GM19372 (cell line): ENCODE measurements around the gene KLHL36.
"Not testable (repeated sequence)": the region's sequence is repeated elsewhere in the genome, so short reads cannot be mapped to it uniquely, and the experiment has no call there.

Source experiments
- ATAC-seq: cut with Tn5 transposase; IDR thresholded peaks from one replicate; pipeline ENCODE4 v1.9.1; 2021; ENCODE audit warnings: mild to moderate bottlenecking, low read depth, moderate library complexity; ENCODE audit not compliant: unreplicated experiment

Gene KLHL36

GRCh38 chr16:84689111-84689510, 40.8 kb downstream of the KLHL36 start:
- ATAC-seq: no peak

GRCh38 chr16:84690088-84690819, 41.9 kb downstream of the KLHL36 start:
- ATAC-seq: no peak

GRCh38 chr16:84692451-84693214, 44.3 kb downstream of the KLHL36 start:
- no peak for ATAC-seq

GRCh38 chr16:84693869-84694268, 45.6 kb downstream of the KLHL36 start:
- ATAC-seq: not testable (repeated sequence)

GRCh38 chr16:84694980-84695379, 46.7 kb downstream of the KLHL36 start:
- ATAC-seq: no peak

- ATAC-seq: no peak
Measured at GRCh38 chr16:84699147-84699711, 50.9 kb downstream of the KLHL36 start.

- peak; percentile 80 for ATAC-seq
Measured at GRCh38 chr16:84699712-84700445, 51.6 kb downstream of the KLHL36 start, which contains the start of gene USP10. TSS of gene USP10 (plus strand) at chr16:84700000. CDS start at chr16:84700091, 91 bp downstream.

GRCh38 chr16:84700446-84701300, 52.4 kb downstream of the KLHL36 start:
- ATAC-seq: peak; percentile 31

GRCh38 chr16:84703681-84704080, 55.4 kb downstream of the KLHL36 start:
- ATAC-seq: no peak

- ATAC-seq: no peak
Measured at GRCh38 chr16:84704253-84704652, 55.9 kb downstream of the KLHL36 start.

GRCh38 chr16:84706856-84707255, 58.5 kb downstream of the KLHL36 start:
- ATAC-seq: no peak

- no peak for ATAC-seq
Measured at GRCh38 chr16:84709609-84710008, 61.3 kb downstream of the KLHL36 start.

- ATAC-seq: no peak
Measured at GRCh38 chr16:84710686-84711085, 62.4 kb downstream of the KLHL36 start.
